K562 (cell line): ENCODE measurements around the gene ZSWIM4. TPM values are rescaled to one million over a fixed set of nuclear protein-coding genes. Genes with fewer than 3 reads are reported as not detected.

Experiments
- CREM ChIP-seq: IDR thresholded peaks from 2 replicates; pipeline ENCODE4 v1.6.1; 2014; ENCODE audit warnings: antibody characterized with exemption, low read depth
- DEAF1 ChIP-seq: fragments of 450-650 bp; formaldehyde crosslinking; IDR thresholded peaks from 2 replicates; pipeline ENCODE4 v1.4.0; 2020; ENCODE audit warnings: mild to moderate bottlenecking, moderate library complexity
- ETV1 ChIP-seq: fragments of 450-650 bp; conservative IDR thresholded peaks from 2 replicates; pipeline ENCODE4 v1.6.1; 2016; ENCODE audit warnings: missing genetic modification characterization, control low read depth, low read depth, missing compliant biosample characterization
- GABPB1 ChIP-seq: sonication (generic); formaldehyde crosslinking; IDR thresholded peaks from 2 replicates; pipeline ENCODE4 v1.8.0; 2022; ENCODE audit warnings: mild to moderate bottlenecking, missing genetic modification reagents
- HDAC1 ChIP-seq, 2 experiments: fragments of 450-650 bp; IDR thresholded peaks; 2 replicates each; pipeline ENCODE4 v1.6.1; 2016 to 2017; ENCODE audit warnings: inconsistent platforms in 1 of 2, mild to moderate bottlenecking in 1 of 2, moderate library complexity in 1 of 2
- HMGXB4 ChIP-seq: sonication (generic); formaldehyde crosslinking; IDR thresholded peaks from 2 replicates; pipeline ENCODE4 v1.8.1; 2023; ENCODE audit warnings: mild to moderate bottlenecking, missing genetic modification reagents
- IRF9 ChIP-seq: fragments of 450-650 bp; IDR thresholded peaks from 2 replicates; pipeline ENCODE4 v1.6.1; 2016; ENCODE audit warnings: missing biosample characterization, missing genetic modification characterization
- LEF1 ChIP-seq: fragments of 450-650 bp; IDR thresholded peaks from 2 replicates; pipeline ENCODE4 v1.6.1; 2016; ENCODE audit warnings: mild to moderate bottlenecking
- MAFF ChIP-seq: IDR thresholded peaks from 2 replicates; pipeline ENCODE4 v1.6.1; 2012; ENCODE audit warnings: low read length, improper control_type of control experiment
- MAFG ChIP-seq: fragments of 450-650 bp; conservative IDR thresholded peaks from 2 replicates; pipeline ENCODE4 v1.6.1; 2016; ENCODE audit warnings: missing genetic modification characterization, missing compliant biosample characterization
- NEUROD1 ChIP-seq: fragments of 150-350 bp; IDR thresholded peaks from 2 replicates; pipeline ENCODE4 v1.6.1; 2014; ENCODE audit warnings: borderline replicate concordance, low read length, low read depth; ENCODE audit not compliant: partially characterized antibody
- NR2F6 ChIP-seq: fragments of 450-650 bp; formaldehyde crosslinking; IDR thresholded peaks from 2 replicates; pipeline ENCODE4 v1.4.0; 2020; ENCODE audit warnings: mild to moderate bottlenecking
- RB1 ChIP-seq: fragments of 450-650 bp; IDR thresholded peaks from 2 replicates; pipeline ENCODE4 v1.6.1; 2017; ENCODE audit warnings: low read depth, mild to moderate bottlenecking
- RBM22 ChIP-seq: fragments of 200-400 bp; formaldehyde crosslinking; IDR thresholded peaks from 2 replicates; pipeline ENCODE4 v1.6.1; 2018; ENCODE audit warnings: low read length, low read depth; ENCODE audit not compliant: poor library complexity, severe bottlenecking
- RBM39 ChIP-seq: fragments of 200-400 bp; formaldehyde crosslinking; optimal IDR thresholded peaks from 2 replicates; pipeline ENCODE3; 2018; ENCODE audit warnings: low read depth, low read length
- SAFB2 ChIP-seq: fragments of 200-400 bp; formaldehyde crosslinking; IDR thresholded peaks from 2 replicates; pipeline ENCODE4 v1.6.1; 2018; ENCODE audit warnings: borderline replicate concordance, low read length, low read depth, moderate library complexity; ENCODE audit not compliant: severe bottlenecking
- SETDB1 ChIP-seq: IDR thresholded peaks from one replicate; pipeline ENCODE4 v1.6.1; 2012; ENCODE audit warnings: low read length, control low read depth, inconsistent platforms
- SREBF1 ChIP-seq: fragments of 150-350 bp; IDR thresholded peaks from 2 replicates; pipeline ENCODE4 v1.6.1; 2014; ENCODE audit warnings: antibody characterized with exemption, low read depth, low read length, borderline replicate concordance
- SREBF2 ChIP-seq: sonication (generic); formaldehyde crosslinking; IDR thresholded peaks from 2 replicates; pipeline ENCODE4 v1.4.0; 2020; ENCODE audit warnings: mild to moderate bottlenecking, missing genetic modification reagents
- U2AF2 ChIP-seq: fragments of 200-400 bp; formaldehyde crosslinking; optimal IDR thresholded peaks from 2 replicates; pipeline ENCODE3; 2017; ENCODE audit warnings: low read depth, mild to moderate bottlenecking, low read length
- YY1 ChIP-seq, 3 experiments: IDR thresholded peaks; 2 replicates each; pipeline ENCODE4 v1.6.1; 2011; ENCODE audit warnings: low read length in 2 of 3, mild to moderate bottlenecking in 2 of 3, moderate library complexity in 2 of 3, borderline replicate concordance in 1 of 3, control low read depth in 1 of 3, low read depth in 1 of 3; ENCODE audit not compliant: insufficient read depth in 3 of 3, insufficient replicate concordance in 2 of 3, control insufficient read depth in 1 of 3, insufficient read length in 1 of 3; ENCODE audit errors: extremely low read depth in 1 of 3
- ZNF384 ChIP-seq: IDR thresholded peaks from 2 replicates; pipeline ENCODE4 v1.6.1; 2012; ENCODE audit warnings: low read depth, low read length, improper control_type of control experiment
- ZNF586 ChIP-seq: fragments of 450-650 bp; formaldehyde crosslinking; conservative IDR thresholded peaks from 2 replicates; pipeline ENCODE4 v1.4.0; 2020; ENCODE audit warnings: mild to moderate bottlenecking, moderate library complexity
- ZNF717 ChIP-seq: fragments of 250-450 bp; sonication (Bioruptor Pico); IDR thresholded peaks from 2 replicates; pipeline ENCODE4 v1.5.0; 2021
- polyA plus RNA-seq, 8 experiments: library from polyadenylated mRNA; depleted of rRNA in 4 of 8; stranded (reverse) in 5 of 8; unstranded in 3 of 8; fragments of >200 nt; fragmentation: Nextera tagmentation in 2 of 8; fragmentation: Illumina TruSeq in 1 of 8; extraction: Ambion mirVana in 2 of 8; extraction: Trizol in 1 of 8; gene quantifications; 2 replicates each; pipeline versions ENCODE4 v1.2.1 to v1.2.3, GENCODE V29; 2011 to 2014; ENCODE audit warnings: inconsistent platforms in 1 of 8, missing spikeins in 1 of 8
- total RNA-seq, 7 experiments: library from RNA; depleted of rRNA in 6 of 7; stranded (reverse); fragments of >200 nt in 6 of 7; fragmentation: Illumina TruSeq in 2 of 7; extraction: Trizol in 2 of 7; gene quantifications; 2 replicates each; pipeline versions ENCODE4 v1.2.1 to v1.2.3, GENCODE V29; 2011 to 2021; ENCODE audit warnings: low replicate concordance in 1 of 7

ZSWIM4 gene
- total and polyA plus RNA-seq, 9 of the 15 experiments (the other 6 are each of a cell fraction or from before 2014, with no cell fraction given), result 0.25 to 3.7 (median 0.79) TPM; not detected in 2

- TF ChIP-seq ETV1 (tag) (no peak; the same call in 1 of the 2 replicates), DEAF1 (CRISPR knock-in tag) (0 out of 2 replicates have a peak, but pooled peaks have one; percentile 8), RBM39 (no peak), IRF9 (tag) (no peak), SREBF2 (no peak), HDAC1 (IDR thresholded peaks at IDR 0.05) (no peak), GABPB1 (CRISPR knock-in tag) (peak; percentile 27; the same call in 1 of the 2 replicates), SREBF1 (no peak), ZNF717 (CRISPR knock-in tag) (no peak), ZNF586 (no peak), CREM (0 out of 2 replicates have a peak, but pooled peaks have one; percentile 5), MAFF (no peak), U2AF2 (no peak), YY1 (IDR thresholded peaks at IDR 0.05; ENCODE audit: borderline replicate concordance in 1 of 3, control insufficient read depth in 1 of 3, extremely low read depth in 1 of 3, insufficient read depth in 3 of 3, insufficient read length in 1 of 3, insufficient replicate concordance in 2 of 3, low read depth in 1 of 3, low read length in 2 of 3) (peak in 2 of 3 experiments; percentile 68 to 85), NEUROD1 (peak; percentile 13), MAFG (tag) (no peak), SAFB2 (no peak), NR2F6 (CRISPR knock-in tag) (no peak), HMGXB4 (no peak), SETDB1 (no peak), RB1 (no peak; the same call in none of the 2 replicates), LEF1 (no peak), ZNF384 (no peak), RBM22 (no peak)
Measured at GRCh38 chr19:13849991-13850909, 55.0 kb downstream of the ZSWIM4 start (continued).
